Suppressor macrophage treated with lipopolysaccharide for 1 hour (primary cell): ENCODE results near the gene SNIP1.
"Not testable (repeated sequence)": the region's sequence is repeated elsewhere in the genome, so short reads cannot be mapped to it uniquely, and the experiment has no call there.

ENCODE experiments used
- DNase-seq, 3 donors: peaks; one replicate each; pipeline ENCODE4 v3.0.0-alpha.2; 2020 to 2022

Gene SNIP1

DNA sequence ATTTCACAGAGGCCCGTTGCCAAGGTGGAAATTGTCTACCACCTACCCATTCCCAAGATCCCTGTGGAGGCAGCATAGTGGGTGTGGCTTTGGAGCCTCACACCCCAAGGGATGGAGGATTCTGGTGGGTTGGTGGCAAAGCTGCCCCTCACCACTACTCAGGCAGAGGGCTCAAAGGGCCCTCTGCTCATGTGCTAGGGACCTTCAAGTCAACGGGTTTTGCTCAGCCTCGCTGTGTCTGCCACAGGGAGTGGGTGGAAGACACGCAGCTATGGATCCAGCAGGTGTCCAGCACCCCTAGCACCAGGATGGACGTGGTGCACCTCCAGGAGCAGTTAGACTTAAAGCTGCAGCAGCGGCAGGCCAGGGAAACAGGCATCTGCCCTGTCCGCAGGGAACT is 5.0 kb upstream of the SNIP1 start:
- DNase-seq = no peak

DNA sequence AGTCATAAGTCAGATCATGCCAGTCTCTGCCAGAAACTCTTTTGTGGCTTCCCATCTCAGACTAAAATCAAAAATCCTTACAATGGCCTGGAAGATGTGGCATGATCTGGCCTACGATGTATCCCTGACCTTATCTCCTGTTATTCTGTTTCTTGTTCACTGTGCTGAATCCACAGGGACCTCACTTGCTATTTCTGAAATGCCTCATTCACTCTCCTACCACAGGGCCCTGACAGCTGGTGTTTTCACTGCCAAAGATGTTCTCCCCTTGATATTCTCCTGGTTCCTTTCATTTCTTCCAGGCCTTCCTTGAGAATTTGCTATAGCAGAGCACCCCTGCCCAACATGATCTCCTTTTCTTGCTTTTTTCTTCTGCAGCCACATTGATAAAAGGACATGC is 4.3 kb upstream of the SNIP1 start:
- no peak for DNase-seq

DNA sequence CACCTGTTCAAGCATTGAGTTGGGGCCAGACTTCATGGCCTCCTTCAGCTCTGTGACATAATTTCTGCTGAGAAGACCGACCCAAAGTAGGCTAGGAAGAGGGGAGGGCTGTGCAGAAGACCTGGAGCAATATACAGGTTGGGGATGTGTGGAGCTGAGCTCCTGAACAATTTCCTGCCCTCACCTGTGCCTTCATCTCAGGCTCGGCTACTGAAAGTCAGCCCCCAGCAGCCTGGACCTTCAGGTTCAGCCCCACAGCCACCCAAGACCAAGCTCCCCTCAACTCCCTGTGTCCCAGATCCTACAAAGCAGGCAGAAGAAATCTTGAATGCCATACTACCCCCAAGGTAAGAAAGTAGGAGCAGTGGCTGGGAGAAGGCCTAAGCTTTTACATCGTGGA is 3.3 kb upstream of the SNIP1 start:
- no peak for DNase-seq

DNA sequence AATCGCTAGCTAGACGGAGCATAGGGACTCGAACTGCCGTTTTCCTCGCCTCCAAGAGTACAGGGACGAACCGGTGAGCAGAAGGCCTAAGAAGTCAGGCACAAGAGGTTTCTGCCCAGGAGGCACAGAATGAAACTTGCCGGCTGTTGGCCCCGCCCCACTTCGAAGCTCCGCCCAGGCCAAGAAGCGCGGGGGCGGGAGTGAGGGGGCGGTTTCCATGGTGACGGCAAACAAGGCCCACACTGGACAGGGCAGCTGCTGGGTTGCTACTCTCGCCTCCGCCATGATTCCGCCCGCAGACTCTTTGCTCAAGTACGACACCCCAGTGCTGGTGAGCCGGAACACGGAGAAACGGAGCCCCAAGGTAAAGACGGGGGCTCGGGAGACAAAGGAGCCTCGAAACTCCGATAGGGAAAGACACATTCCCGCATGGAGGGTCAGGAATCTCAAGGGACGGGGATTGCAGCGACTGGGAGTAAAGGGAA is 2.7 kb upstream of the SNIP1 start, which contains the start of gene DNALI1:
Gene DNALI1, plus strand, starts transcription at position 229 of the 485 bp plus-strand sequence. Its CDS starts 55 bp downstream, at position 284.
- DNase-seq = peak; percentile 58 to 79 (median 60)

DNA sequence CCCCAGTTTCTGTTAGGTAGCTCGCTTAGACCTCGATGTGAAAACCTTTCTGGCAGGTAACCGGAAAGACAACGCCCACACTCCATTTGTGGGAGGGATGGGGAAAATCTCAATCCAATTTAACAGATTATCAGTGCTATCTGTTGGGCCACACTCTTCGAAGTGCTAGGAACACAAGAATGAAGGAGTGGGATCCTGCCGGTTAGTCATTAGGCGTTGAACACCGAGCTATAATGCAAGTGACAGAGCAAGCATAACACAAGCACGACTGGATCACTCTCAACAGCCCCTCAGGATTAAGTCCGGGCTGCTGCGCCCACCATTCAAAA is 531 bp downstream of the SNIP1 start:
- DNase-seq = peak in 1 of 3 donors; percentile 4

DNA sequence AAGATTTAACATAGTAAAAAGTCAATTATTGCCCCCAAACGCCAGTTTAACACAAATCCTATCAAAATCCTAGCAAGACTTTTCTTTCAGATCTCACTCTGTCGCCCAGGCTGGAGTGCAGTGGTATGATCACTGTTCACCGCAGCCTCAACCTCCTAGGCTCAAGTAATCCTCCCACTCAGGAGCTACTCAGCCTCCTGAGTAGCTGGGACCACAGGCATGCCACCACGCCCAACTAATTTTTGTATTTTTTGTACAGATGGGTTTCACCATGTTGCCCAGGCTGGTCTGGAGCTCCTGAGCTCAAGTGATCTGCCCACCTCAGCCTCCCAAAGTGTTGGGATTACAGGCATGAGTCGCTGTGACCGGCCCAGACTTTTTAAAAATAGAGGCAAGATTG is 4.8 kb downstream of the SNIP1 start:
- DNase-seq = no peak

DNA sequence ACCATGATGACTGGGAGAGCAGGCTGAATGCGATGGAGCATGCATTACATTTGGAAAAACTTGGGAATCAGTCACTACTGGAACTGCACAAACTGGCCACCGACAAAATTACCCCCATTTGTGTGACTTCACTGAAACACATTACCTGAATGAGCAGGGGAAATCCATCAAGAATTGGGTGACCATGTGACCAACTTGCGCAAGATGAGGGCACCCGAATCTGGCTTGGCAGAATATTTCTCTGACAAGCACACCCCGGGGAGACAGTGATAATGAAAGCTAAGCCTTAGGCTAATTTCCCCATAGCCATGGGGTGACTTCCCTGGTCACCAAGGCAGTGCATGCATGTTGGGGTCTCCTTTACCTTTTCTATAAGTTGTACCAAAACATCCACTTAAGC is 9.1 kb downstream of the SNIP1 start:
- no peak for DNase-seq

DNA sequence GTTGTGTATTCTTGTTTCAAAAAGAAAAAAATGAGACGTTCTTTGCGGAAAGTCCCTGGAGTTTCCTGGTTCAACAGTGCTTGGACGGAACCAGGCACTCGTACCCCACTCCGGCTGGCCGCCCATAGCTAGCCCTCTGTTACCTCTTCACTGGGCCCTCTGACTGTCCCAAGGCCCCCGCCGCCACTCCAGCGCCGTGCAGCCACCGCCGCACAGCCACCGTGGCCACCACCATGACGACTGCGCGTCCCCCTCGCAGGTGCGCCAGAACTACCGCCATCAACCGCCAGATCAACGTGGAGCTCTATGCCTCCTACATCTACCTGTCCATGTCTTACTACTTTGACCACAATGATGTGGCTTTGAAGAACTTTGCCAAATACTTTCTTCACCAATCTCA is 9.6 kb downstream of the SNIP1 start:
- DNase-seq = no peak

DNA sequence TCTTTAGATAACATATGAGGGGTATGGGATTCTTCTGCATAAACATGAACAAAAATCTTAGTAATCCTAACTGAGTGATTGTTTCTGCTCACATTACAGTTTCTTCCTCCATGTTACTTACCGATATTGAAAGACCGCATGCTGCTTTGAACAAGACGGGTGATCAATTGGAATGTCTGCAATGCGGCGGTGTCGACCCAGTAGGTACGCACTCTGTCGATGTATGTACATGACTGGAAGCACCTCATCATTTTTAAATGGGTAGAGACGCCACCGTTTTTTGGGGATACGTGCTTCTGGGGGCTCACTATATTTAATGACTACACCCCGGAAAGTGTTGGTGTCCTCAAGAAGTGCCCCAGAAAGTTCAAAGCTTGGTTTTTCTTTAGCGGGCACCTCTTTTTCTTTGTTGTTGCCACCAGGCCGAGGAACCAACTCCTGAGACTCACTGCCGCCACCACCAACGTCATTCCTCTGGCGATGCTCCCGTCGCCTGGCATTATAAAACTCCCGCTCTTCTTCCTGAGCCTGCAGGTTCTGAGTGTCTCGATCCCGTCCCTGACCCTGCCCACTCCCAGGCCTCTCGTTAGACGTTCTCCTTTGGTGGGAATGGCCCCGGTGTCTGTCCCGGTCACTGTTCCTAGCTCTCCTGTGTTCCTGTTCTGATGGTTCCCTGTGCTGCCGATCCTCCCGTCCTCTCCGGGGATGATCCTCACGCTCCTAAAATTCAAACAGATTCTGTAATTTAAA is 13.9 kb downstream of the SNIP1 start:
- DNase-seq = no peak

DNA sequence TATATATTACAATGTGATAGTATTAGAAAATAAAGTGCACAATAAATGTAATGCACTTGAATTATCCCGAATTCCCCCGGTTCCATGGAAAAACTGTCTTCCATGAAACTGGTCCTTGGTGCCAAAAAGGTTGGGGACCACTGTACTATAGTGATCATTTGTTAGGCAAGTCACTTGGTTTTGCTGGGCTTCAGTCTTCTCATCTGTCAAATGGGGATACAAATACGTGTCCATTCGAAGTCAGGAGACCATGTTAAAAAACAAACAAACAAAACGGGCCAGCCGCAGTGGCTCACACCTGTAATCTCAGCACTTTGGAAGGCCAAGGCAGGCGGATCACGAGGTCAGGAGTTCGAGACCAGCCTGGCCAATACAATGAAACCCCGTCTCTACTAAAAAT is 14.9 kb downstream of the SNIP1 start:
- not testable (repeated sequence) for DNase-seq

DNA sequence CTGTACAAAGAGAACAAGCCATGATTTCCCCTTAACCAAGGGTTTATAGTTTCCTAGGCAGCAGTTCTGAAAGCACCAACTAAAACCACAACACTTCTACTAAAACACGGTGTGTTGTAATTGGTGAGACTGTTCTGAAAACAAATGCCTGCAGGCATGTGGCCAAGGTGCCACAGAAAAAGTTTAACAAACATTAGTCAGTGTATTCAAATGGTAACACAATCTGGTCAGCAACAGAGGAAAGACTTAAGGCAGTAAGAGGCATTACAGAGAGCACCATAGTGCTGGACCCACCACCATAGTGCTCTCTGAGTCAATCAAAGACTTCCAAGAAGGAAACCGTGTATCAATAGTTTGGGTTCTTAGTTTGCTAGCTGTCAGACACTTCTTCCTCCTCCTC is 16.7 kb downstream of the SNIP1 start:
- no peak for DNase-seq

DNA sequence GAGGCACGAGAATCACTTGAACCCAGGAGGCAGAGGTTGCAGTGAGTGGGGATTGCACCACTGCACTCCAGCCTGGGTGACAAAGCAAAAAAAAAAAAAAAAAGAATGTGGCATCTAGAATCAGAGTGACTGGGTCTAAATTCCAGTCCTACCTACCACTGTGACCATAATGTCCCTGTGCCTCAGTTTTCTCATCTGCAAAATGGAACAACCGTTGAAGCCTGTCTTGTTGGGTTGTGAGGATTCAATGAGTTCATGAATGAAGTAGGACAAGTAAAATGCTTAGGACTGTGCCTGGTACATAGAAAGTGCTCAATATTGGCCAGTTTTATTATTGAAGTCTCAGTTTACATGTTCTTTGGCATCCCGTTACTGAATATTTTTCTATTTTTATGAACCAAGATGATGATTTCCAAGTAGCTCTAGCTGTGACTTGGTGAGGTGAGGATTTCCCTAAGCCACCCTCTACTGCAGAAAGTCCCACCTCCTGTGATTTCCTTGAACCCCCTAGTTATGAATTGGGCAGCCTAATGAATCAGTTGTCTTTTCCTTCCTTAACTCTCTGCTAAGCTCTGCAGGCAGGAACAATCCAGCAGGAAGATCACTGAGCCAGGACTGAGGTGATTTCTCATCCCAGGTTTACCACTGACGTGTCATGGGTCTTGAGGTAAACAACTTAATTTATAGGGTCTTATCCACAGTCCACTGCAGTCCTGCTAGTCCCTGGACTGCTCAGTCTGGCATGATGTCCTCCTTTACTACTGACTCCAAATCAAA is 20.6 kb downstream of the SNIP1 start:
- DNase-seq = no peak

DNA sequence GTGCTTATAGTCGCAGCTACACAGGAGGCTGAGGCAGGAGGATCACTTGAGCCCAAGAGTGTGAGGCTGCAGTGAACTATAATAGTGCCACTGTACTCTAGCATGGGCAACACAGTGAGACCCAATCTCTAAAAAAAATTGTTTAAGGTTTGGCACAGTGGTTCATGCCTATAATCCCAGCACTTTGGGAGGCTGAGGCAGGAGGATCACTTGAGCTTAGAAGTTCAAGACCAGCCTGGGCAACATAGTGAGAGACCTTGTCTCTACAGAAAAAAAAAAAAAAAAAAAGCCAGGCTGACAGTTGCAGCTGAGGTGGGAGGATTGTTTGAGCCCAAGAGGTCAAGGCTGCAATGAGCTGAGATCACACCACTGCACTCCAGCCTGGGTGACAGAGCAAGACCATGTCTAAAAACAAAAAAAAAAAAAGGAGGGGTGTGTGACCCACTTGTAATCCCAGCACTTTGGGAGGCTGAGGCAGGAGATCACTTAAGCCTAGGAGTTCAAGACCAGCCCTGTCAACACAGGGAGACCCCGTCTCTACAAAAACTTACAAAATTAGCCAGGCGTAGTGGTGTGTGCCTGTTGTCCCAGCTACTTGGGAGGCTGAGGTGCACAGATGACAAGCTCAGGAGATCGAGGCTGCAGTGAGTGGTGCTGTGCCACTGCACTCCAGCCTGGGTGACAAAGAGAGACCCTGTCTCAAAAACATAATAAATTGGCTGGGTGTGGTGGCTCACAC is 21.5 kb downstream of the SNIP1 start:
- not testable (repeated sequence) for DNase-seq

DNA sequence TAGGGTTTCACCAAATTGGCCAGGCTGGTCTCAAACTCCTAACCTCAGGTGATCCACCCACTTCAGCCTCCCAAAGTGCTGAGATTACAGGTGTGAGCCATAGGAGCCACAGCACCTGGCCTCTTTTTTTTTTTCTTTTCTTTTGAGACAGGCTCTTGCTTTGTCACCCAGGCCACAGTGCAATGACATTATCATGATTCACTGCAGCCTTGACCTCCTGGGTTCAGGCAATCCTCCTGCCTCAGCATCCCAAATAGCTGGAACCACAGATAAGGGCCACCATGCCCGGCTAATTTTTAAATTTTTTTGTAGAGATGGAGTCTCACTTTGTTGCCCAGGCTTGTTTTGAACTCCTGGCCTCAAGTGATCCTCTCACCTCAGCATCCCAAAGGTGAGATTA is 24.2 kb downstream of the SNIP1 start:
- not testable (repeated sequence) for DNase-seq

DNA sequence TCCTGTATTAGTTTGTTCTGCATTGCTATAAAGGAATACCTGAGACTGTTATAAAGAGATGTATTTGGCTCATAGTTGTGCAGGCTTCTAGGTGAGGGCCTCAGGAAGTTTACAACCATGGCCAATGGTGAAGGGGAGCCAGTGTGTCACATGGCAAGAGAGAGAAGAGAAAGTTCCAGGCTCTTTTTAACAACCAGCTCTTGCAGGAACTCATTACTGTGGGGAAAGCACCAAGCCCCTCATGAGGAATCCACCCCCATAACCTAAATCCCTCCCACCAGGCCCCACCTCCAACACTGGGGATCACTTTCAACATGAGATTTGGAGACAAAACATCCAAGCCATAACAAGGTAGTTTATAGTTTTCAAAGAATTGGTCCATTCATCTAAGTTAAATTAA is 34.5 kb downstream of the SNIP1 start:
- DNase-seq = no peak

DNA sequence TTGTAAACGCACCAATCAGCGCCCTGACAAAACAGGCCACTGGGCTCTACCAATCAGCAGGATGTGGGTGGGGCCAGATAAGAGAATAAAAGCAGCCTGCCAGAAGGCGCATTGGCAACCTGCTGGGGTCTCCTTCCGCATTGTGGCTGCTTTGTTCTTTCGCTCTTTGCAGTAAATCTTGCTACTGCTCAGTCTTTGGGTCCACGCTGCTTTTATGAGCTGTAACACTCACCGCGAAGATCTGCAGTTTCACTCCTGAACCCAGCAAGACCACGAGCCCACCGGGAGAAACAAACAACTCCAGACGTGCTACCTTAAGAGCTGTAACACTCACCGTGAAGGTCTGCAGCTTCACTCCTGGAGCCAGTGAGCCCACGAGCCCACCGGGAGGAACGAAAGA is 35.2 kb downstream of the SNIP1 start:
- DNase-seq = not testable (repeated sequence)

DNA sequence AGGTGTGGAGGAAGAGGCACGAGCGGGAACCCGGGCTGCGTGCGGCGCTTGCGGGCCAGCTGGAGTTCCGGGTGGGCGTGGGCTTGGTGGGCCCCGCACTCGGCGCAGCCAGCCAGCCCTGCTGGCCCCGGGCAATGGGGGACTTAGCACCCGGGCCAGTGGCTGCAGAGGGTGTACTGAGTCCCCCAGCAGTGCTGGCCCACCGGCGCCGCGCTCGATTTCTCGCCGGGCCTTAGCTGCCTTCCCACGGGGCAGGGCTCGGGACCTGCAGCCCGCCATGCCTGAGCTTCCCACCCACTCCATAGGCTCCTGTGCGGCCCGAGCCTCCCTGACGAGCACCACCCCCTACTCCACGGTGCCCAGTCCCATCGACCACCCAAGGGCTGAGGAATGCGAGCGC is 35.9 kb downstream of the SNIP1 start:
- DNase-seq = not testable (repeated sequence)

DNA sequence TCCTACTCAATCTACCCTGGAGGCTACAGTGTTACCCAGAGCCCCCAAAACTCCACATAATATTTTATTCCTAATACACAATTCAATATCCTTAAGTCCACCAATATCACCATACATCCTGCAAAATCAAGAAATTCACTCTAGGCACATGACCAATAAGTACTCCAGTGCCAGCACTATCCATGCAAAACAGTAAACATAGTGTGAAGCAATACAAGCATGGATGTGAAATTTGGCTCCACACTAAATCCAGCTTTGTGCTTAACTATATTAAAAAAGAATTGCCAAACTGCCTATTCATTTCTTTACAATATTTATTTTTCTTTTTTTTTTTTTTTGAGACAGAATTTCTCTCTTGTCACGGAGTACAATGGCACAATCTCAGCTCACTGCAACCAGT is 36.5 kb downstream of the SNIP1 start:
- no peak for DNase-seq

DNA sequence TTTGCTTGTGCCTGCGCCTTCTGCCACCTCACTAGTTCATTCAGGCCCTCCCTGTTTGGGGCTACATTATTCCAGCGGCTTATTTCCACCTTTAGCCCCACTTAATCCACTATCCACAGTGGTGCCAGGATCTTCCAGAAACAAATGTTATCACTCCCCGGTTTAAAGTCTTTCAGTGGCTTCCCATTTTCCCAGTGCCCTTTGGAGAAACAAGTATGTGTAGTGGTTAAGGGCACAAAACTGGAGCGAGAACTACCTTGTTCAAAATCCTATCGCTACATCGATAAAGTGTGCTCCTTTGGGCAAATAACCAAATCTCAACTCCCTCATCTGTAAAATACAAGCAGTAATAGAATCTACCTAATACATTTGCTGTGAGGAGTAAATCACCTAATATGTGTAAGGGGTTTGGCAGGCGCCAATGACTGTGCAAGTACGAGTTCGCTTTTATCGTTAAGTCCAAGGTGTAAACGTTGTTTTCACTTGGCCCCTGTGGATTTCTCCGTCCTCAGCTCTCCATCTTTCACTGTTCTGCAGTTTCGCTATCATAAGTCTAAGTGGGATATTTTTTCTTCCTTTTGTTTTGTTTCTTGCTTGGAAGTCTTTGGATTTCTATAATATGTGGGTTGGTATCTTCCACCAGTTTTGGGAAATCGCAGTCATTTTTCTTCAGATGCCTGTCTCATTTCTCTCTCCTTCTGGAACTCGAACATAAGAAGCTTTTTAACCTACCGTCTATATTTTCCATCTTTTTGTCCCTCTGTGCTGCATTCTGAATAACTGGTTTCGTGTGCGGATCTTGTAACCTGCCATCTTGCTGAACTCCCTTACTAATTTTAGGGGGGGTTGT is 38.7 kb downstream of the SNIP1 start:
- DNase-seq = no peak

DNA sequence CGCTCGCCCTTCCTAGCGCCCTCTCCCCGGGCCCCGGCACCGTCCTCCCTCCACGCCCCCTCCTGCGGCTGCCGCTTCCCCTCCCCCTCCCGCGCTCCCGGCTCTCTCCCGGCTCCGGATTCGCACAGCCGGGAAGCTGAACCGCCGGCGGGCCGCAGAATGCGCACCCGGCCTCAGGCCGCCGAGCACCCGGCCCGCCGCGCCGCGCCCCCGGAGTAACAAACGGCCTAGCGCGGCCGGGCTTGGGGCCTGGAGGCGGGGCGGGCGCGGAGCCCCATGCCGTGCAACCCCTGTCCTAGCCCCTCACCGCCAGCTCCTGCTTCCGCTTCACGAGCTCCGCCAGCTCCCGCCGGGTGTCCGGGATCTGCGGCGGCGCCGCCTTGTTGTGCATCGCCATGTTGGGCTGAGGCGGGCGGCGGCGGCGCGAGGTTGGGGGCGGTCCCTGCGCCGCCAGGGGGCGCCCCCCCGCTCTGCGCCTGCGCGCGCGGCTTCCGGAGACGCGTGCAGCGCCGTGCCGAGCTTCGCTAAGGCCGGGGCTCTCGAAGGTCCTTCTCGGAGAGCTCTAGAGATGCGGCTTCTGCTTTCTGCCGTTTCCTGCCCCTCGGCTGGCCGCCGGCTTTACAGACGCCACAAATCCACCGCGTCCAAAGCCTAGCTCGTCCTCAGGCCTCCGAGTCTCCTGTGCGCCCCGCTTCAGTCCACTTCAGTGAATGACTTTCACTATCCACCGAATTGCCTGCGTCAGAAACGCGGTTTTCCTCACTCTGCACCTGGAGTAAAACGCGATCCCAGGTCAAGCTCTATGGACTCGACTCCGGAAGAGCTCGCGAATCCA is 39.5 kb downstream of the SNIP1 start, which contains the start of gene MEAF6:
Gene MEAF6, minus strand, starts transcription at position 417 of the 835 bp plus-strand sequence. Its CDS starts 20 bp downstream, at position 397.
- DNase-seq = peak; percentile 91 to 97 (median 94)

DNA sequence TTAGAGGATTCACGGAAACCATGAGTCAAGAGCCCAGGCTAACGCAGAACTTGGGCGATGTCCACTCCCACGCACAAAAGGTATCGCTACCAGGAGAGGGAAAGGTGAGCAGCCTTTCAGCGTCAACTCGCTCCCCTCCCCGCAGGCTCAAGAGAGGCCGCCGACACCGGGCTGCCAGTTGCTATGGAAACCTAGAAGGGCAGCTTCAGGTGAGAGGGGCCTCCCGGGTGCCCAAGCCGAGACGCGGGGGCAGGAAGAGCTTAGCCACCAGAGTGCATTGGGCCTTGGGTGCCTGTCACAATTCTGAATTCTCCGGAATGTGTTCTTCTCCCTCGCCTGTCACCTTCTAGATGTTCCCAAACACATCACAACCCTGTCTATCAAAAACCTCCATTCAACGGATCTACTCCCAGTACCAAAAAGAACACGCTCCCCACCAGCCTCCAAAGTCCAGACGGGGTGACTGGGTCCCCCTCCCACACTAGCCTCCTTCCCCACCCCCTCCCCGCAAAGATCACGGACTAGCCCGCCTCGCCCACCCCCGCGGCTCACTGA is 40.2 kb downstream of the SNIP1 start:
- DNase-seq = peak in 1 of 3 donors; percentile 19
